B cell (primary cell): ENCODE data around the gene GPR176.

Experiments used
- EZH2 ChIP-seq: IDR thresholded peaks from 2 replicates; pipeline ENCODE4 v1.6.1; 2012; ENCODE audit warnings: borderline replicate concordance, low read depth, mild to moderate bottlenecking, moderate library complexity, low read length; ENCODE audit not compliant: insufficient read depth, poor library complexity, severe bottlenecking
- TF ChIP-seq, protein P1 (sequence below): fragments of 200-600 bp; IDR thresholded peaks from one replicate; pipeline ENCODE4 v1.8.0; 2022; ENCODE audit warnings: antibody characterized with exemption, mild to moderate bottlenecking

DNA sequence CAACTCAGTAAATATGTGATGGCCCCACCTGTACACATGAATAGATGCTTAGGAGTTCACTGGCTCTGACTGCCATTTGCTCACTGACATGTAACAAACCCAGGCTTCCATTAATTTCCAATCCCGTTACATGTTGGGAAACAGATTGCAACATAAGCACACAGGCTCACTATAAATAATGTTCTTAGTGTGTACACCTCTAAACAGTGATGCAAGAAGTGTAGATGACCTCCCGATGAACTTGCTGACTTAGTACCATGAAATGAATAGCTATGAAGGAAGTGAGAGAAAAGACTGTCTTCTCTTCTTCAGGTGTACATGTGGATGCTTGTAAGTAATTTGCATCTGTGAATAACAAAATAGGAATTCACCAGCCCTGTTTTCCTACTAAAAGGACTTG is 116.0 kb downstream of the GPR176 start:
- no peak for TF ChIP-seq EZH2
- TF ChIP-seq, protein P1, sequence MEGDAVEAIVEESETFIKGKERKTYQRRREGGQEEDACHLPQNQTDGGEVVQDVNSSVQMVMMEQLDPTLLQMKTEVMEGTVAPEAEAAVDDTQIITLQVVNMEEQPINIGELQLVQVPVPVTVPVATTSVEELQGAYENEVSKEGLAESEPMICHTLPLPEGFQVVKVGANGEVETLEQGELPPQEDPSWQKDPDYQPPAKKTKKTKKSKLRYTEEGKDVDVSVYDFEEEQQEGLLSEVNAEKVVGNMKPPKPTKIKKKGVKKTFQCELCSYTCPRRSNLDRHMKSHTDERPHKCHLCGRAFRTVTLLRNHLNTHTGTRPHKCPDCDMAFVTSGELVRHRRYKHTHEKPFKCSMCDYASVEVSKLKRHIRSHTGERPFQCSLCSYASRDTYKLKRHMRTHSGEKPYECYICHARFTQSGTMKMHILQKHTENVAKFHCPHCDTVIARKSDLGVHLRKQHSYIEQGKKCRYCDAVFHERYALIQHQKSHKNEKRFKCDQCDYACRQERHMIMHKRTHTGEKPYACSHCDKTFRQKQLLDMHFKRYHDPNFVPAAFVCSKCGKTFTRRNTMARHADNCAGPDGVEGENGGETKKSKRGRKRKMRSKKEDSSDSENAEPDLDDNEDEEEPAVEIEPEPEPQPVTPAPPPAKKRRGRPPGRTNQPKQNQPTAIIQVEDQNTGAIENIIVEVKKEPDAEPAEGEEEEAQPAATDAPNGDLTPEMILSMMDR: no peak
